ENCODE data around the gene NECTIN1. TPM values are rescaled to one million over a fixed set of nuclear protein-coding genes. Genes with fewer than 3 reads are reported as not detected.

The NECTIN1 gene
- total and polyA plus RNA-seq, 2 experiments from 2014 or later = 1.0 to 5.2 TPM

DNA sequence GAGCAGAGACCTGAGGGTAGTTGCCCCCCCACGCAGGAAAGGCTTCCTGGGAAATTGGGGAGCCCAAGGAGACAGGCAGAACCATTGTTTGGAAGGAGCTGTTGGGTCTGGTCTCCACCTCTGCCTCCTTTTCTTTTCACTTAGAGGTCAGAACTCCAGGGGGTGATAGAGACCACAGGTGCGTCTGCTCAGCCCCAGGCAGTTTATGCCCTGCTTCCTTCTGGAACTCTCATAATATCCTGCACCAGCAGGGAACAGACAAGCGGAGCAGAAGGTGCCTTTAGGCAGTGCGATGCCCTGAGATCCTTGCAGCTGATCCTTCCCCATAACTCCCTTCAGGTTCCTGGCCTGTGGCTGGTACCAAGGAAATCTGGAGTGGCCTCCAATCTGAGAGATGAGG is 120.2 kb downstream of the NECTIN1 start:
- in situ Hi-C loops (cut with MboI) = no loop called here
- WGBS, 2 experiments (ENCODE audit: low coverage in 1 of 2, low lambda C conversion rate in 2 of 2, missing lambda C conversion rate in 2 of 2) = 65 to 68% methylated on average over 4 of the region's 4 CpGs
- Histone ChIP-seq H3K27me3 (replicated peaks; ENCODE audit: insufficient read depth) (peaks cover 28% of the 10 kb centered on the region), H3K4me1 (ENCODE audit: insufficient read depth) (no peaks in the 10 kb centered on the region), H2AFZ (no peak overlapping the region), H3K4me2 (ENCODE audit: unreplicated experiment) (no peak overlapping the region), H3K4me3 (no peak overlapping the region), H3K36me3 (ENCODE audit: low read depth) (no peaks in the 10 kb centered on the region), H4K20me1 (ENCODE audit: insufficient read depth) (no peaks in the 10 kb centered on the region), H3K9me3 (ENCODE audit: low read depth) (no peaks in the 10 kb centered on the region), H3K9me2 (ENCODE audit: insufficient read depth) (no peaks in the 10 kb centered on the region), H3K79me2 (ENCODE audit: insufficient read depth) (no peaks in the 10 kb centered on the region), H3K27ac (no peak overlapping the region), H3K9ac (no peak overlapping the region), H3F3A (ENCODE audit: insufficient read depth) (no peaks in the 10 kb centered on the region)
- no peak for DNase-seq
- no peak for TF ChIP-seq EZH2 (IDR thresholded peaks at IDR 0.05; ENCODE audit: insufficient read depth, poor library complexity, severe bottlenecking)
- TF ChIP-seq EZH2phosphoT487 (IDR thresholded peaks at IDR 0.05; ENCODE audit: insufficient read depth, low read depth) = no peak

GRCh38 chr11:119608201-119608600 is 120.8 kb downstream of the NECTIN1 start:
- no peak overlapping the region for H3K9ac ChIP-seq
- in situ Hi-C loops (cut with MboI) = no loop called here
- H3K4me3 ChIP-seq = no peak overlapping the region
- H3F3A ChIP-seq (ENCODE audit: insufficient read depth) = no peaks in the 10 kb centered on the region
- H4K20me1 ChIP-seq (ENCODE audit: insufficient read depth) = no peaks in the 10 kb centered on the region
- H3K9me2 ChIP-seq (ENCODE audit: insufficient read depth) = no peaks in the 10 kb centered on the region
- no peaks in the 10 kb centered on the region for H3K36me3 ChIP-seq (ENCODE audit: low read depth)
- no peaks in the 10 kb centered on the region for H3K4me1 ChIP-seq (ENCODE audit: insufficient read depth)
- H3K4me2 ChIP-seq (ENCODE audit: unreplicated experiment) = no peak overlapping the region
- H3K27me3 ChIP-seq (replicated peaks; ENCODE audit: insufficient read depth) = peaks cover 28% of the 10 kb centered on the region
- no peaks in the 10 kb centered on the region for H3K79me2 ChIP-seq (ENCODE audit: insufficient read depth)
- TF ChIP-seq EZH2 (IDR thresholded peaks at IDR 0.05; ENCODE audit: insufficient read depth, poor library complexity, severe bottlenecking) = no peak
- TF ChIP-seq EZH2phosphoT487 (IDR thresholded peaks at IDR 0.05; ENCODE audit: insufficient read depth, low read depth) = no peak
- 45 to 51% methylated on average over 6 of the region's 6 CpGs for WGBS, 2 experiments (ENCODE audit: low coverage in 1 of 2, low lambda C conversion rate in 2 of 2, missing lambda C conversion rate in 2 of 2)
- no peak overlapping the region for H2AFZ ChIP-seq
- H3K27ac ChIP-seq = no peak overlapping the region
- no peak for DNase-seq
- no peaks in the 10 kb centered on the region for H3K9me3 ChIP-seq (ENCODE audit: low read depth)

- Histone ChIP-seq H3K9me2 (ENCODE audit: insufficient read depth) (no peaks in the 10 kb centered on the region), H3K27me3 (replicated peaks; ENCODE audit: insufficient read depth) (peaks cover 28% of the 10 kb centered on the region), H3K4me2 (ENCODE audit: unreplicated experiment) (no peak overlapping the region), H3K9ac (no peak overlapping the region), H3K4me3 (no peak overlapping the region), H3K79me2 (ENCODE audit: insufficient read depth) (no peaks in the 10 kb centered on the region), H4K20me1 (ENCODE audit: insufficient read depth) (no peaks in the 10 kb centered on the region), H3K4me1 (ENCODE audit: insufficient read depth) (no peaks in the 10 kb centered on the region), H3K9me3 (ENCODE audit: low read depth) (no peaks in the 10 kb centered on the region), H3F3A (ENCODE audit: insufficient read depth) (no peaks in the 10 kb centered on the region), H2AFZ (no peak overlapping the region), H3K36me3 (ENCODE audit: low read depth) (no peaks in the 10 kb centered on the region), H3K27ac (no peak overlapping the region)
- WGBS, 2 experiments (ENCODE audit: low coverage in 1 of 2, low lambda C conversion rate in 2 of 2, missing lambda C conversion rate in 2 of 2) = 15 to 16% methylated on average over 5 of the region's 5 CpGs
- no peak for TF ChIP-seq EZH2phosphoT487 (IDR thresholded peaks at IDR 0.05; ENCODE audit: insufficient read depth, low read depth)
- TF ChIP-seq EZH2 (IDR thresholded peaks at IDR 0.05; ENCODE audit: insufficient read depth, poor library complexity, severe bottlenecking) = no peak
- in situ Hi-C loops (cut with MboI) = no loop called here
- DNase-seq = no peak
Observed at GRCh38 chr11:119607726-119608125, 121.3 kb downstream of the NECTIN1 start.

DNA sequence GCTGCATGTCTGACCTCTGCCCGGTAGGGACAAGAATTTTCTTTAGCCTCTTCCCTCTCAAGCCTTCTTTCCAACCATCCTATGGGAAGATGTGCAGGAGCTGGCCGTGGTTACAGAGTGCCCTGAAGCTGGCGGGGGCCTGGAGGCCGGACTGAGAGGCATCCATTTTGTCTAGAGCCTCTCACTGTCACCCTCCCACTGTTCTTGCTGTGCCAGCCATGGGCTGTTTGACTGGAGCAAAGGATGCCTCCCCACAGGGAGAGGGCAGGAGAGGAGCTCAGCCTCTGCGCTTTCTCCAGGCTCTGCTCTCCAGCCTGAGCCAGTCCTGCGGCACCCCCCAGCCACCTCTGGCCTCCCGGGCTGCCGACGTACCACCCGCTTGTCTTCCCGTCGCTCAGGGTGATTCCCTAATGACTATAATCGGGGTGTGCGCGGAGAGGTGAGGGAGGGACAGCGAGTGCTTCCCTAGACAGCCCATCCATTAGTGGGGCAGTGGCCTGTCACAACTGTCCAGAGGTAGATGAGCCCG is 123.8 kb downstream of the NECTIN1 start:
- no peak for DNase-seq
- Histone ChIP-seq H2AFZ (no peak overlapping the region), H3K4me2 (ENCODE audit: unreplicated experiment) (no peak overlapping the region), H3K27ac (no peak overlapping the region), H3K4me1 (ENCODE audit: insufficient read depth) (no peaks in the 10 kb centered on the region), H3K79me2 (ENCODE audit: insufficient read depth) (no peaks in the 10 kb centered on the region), H3K9me3 (ENCODE audit: low read depth) (no peaks in the 10 kb centered on the region), H3K9ac (no peak overlapping the region), H3K4me3 (no peak overlapping the region), H3K9me2 (ENCODE audit: insufficient read depth) (no peaks in the 10 kb centered on the region), H4K20me1 (ENCODE audit: insufficient read depth) (no peaks in the 10 kb centered on the region), H3K27me3 (replicated peaks; ENCODE audit: insufficient read depth) (peaks cover 28% of the 10 kb centered on the region), H3K36me3 (ENCODE audit: low read depth) (no peaks in the 10 kb centered on the region), H3F3A (ENCODE audit: insufficient read depth) (no peaks in the 10 kb centered on the region)
- in situ Hi-C loops (cut with MboI) = no loop called here
- TF ChIP-seq EZH2phosphoT487 (IDR thresholded peaks at IDR 0.05; ENCODE audit: insufficient read depth, low read depth) = no peak
- no peak for TF ChIP-seq EZH2 (IDR thresholded peaks at IDR 0.05; ENCODE audit: insufficient read depth, poor library complexity, severe bottlenecking)
- WGBS, 2 experiments (ENCODE audit: low coverage in 1 of 2, low lambda C conversion rate in 2 of 2, missing lambda C conversion rate in 2 of 2) = 75 to 77% methylated on average over 17 of the region's 17 CpGs
